ENCODE measurements around the gene HCN2.
"Not testable (repeated sequence)": the region's sequence is repeated elsewhere in the genome, so short reads cannot be mapped to it uniquely, and the experiment has no call there.

The HCN2 gene

GRCh38 chr19:572140-572742, 17.4 kb upstream of the HCN2 start, which contains the start of gene BSG:
Gene BSG (plus strand): TSS chr19:572596. CDS start chr19:572635, 39 bp downstream.
- peak; percentile 100 for DNase-seq

GRCh38 chr19:572743-573518, 16.8 kb upstream of the HCN2 start:
- peak; percentile 52 for DNase-seq

- no peak for DNase-seq
Observed at GRCh38 chr19:573519-573825, 16.2 kb upstream of the HCN2 start.

GRCh38 chr19:574658-575526, 14.8 kb upstream of the HCN2 start:
- DNase-seq = peak; percentile 96

GRCh38 chr19:575527-576506, 13.9 kb upstream of the HCN2 start:
- peak; percentile 83 for DNase-seq

- DNase-seq = no peak
Observed at GRCh38 chr19:576768-577438, 12.8 kb upstream of the HCN2 start.

- no peak for DNase-seq
Observed at GRCh38 chr19:577439-578392, 12.0 kb upstream of the HCN2 start.

GRCh38 chr19:579111-579841, 10.4 kb upstream of the HCN2 start:
- no peak for DNase-seq

GRCh38 chr19:579842-580155, 9.9 kb upstream of the HCN2 start:
- DNase-seq = no peak

GRCh38 chr19:580274-580835, 9.3 kb upstream of the HCN2 start:
- DNase-seq = no peak

GRCh38 chr19:581399-582111, 8.1 kb upstream of the HCN2 start:
- DNase-seq = no peak

GRCh38 chr19:582497-583197, 7.0 kb upstream of the HCN2 start:
- no peak for DNase-seq

GRCh38 chr19:583198-583967, 6.3 kb upstream of the HCN2 start:
- no peak for DNase-seq

GRCh38 chr19:583968-584239, 5.8 kb upstream of the HCN2 start:
- DNase-seq = no peak

- DNase-seq = peak; percentile 76
Observed at GRCh38 chr19:584240-585001, 5.3 kb upstream of the HCN2 start.

GRCh38 chr19:585146-585545, 4.5 kb upstream of the HCN2 start:
- DNase-seq = not testable (repeated sequence)

GRCh38 chr19:585551-586110, 4.0 kb upstream of the HCN2 start:
- DNase-seq = no peak
